ENCODE results near the gene EEF2.

Gene EEF2

DNA sequence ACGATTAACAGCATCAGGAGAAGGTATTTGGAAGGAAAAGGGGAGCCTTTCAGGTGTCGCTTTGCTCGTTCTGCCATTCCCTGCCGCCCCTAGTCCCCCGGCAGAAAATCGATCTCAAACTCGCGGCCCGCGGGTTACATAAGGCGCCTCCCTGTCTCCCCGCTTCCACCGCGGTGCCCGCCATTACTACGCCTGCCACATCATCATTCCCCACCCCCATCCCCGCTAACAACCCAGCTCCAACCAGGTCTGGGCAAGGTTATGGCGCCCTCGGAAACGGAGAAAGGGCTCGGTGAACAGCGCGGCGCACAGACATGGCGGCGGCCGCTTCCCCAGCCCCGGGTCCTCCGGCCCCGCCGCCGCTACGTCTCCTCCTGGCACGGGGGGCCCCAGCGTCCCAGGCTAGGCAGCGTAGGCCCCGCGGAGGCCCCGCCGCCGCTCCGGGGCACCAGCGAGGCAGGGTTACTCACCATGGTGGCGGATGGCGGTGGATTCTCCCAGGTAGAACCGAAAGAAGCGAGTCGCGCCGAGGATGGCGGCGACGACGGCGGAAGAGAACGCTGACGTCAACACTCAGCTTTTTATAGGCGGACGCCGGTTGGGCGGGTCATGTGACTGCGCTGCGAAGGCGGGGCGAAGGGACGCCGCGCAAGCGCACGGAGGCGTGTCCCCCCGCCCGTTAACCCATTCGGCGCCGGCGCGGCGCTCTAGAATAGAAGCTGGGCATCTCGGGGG, at the start of gene EEF2:
Gene EEF2, minus strand, starts transcription at position 556 of the 735 bp plus-strand sequence. Its CDS starts 83 bp downstream, at position 473.
- in situ Hi-C loops (cut with MboI; ENCODE audit: low sequenced_read_pairs) = no loop called here

DNA sequence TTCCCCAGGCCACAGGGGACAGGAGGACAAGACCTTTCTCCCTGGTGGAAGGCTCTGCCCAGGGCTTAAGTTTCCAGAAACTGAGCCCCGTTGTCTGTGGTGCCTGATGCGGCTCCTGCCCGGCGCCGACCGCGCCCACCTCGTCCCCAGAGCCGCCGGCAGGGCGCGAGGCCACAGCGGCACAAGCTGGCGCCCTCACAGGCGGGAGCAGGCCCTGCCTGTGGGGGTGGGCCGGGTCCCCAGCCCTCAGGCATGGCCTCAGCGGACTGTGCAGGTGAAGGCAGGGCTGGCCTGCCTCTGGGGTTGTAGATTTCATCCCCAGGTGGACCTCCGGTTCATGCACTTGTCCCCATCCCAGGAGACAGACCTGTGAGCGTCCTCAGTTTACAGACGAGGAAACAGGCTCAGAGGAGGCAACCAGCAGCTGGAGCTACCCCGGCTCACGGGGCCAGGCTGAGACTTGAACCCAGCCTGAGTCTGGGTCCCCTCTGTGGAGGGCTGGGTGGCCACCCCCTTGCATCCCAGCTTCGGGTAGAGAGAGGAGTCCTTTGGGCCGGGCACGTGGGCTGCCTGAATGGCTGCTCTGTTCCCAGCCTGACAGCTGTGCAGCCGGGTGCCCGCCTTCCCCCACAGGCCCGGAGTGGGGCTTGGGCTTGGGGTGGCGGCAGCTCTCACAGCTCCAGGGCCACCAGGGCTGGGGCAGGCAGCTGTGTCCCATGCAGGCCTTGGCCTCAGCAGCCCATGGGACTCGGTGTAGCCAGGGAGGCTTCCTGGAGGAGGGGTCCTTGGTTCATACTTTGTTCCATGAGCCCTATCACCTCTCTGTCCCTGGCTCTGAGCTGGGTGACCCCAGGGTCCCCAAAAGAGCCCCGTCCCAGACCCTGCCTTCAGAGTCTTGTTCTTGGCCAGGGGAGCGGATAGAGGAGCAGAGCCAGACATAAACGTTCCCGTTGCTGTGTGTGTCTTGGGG, 49.1 kb upstream of the EEF2 start:
- in situ Hi-C loops (cut with MboI; ENCODE audit: low sequenced_read_pairs) = no loop called here

DNA sequence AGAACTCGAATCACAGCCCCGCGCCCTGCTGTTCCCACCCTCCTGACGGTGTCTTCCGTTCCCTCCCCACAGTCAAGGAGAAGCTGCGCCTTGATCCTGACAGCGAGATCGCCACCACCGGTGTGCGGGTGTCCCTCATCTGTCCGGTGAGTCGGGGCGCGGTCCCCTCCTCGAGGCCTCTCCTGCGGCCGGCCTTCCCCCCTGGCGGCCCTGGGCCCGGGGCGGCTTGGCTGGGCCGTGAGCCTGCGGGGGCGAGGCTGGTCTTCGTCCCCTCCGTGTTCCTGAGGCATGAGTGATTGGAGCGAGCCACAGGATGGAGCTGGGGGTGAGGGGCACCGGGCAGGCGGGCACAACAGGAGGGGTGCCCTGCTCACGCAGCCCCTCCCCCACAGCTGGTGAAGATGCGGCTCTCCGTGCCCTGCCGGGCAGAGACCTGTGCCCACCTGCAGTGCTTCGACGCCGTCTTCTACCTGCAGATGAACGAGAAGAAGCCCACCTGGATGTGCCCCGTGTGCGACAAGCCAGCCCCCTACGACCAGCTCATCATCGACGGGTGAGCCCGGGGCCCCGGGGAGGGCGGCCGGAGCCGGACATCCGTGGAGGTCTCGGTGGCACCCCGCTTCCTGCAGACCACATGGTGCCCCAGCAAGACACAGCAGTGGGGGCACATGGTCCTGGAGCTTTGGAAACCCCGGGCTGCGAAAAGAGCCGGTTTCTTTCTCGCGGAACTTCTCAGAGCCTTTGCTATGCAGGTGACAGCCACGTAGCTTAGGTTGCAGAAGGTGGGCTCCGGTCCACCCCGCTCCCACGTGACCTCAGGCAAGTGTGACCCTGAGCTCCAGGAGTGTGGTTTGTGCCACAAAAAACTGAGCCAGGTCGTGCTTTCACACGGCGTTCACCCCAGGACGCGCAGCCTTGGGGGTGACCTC, 48.0 kb upstream of the EEF2 start:
- in situ Hi-C loops (cut with MboI; ENCODE audit: low sequenced_read_pairs) = no loop called here

DNA sequence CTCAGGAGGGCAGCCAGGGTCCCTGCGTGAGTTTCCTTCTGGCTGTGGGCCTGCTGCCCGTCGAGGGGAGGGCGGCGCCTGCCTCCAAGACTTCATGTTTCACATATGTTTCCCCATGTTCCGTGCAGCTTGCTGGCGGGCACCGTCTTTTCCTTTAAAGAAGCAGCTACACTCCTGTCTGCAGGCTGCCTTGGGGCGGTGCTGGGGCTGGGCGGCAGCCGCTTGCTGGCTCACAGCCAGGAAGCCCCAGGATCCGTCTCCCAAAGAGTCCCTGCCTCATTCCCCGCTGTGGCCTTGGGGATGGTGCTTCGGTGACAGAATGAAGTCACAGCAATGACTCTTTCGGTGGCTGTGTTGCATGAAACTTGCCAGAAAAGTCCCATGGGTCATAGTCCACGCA, 47.2 kb upstream of the EEF2 start:
- in situ Hi-C loops (cut with MboI; ENCODE audit: low sequenced_read_pairs) = no loop called here

DNA sequence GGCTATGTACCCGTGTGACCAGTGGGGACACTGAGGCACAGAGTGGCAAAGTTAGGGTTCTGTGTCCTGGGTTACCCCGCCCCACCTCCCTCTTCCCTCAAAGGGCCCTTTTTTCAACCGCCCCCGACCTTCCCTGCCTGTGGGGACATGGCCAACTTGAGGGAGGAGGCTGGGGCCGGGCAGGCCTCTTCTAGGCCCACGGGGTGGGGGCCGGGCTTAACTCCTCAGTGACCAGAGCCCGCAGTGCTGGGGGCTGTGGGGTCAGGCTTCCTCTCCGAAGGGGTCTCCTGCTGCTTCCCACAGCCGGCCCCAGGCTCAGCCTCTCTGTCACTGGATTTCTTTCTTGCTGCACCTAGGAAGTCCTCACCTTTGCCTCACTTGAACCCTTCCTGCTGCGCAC, 46.2 kb upstream of the EEF2 start:
- in situ Hi-C loops (cut with MboI; ENCODE audit: low sequenced_read_pairs) = no loop called here

DNA sequence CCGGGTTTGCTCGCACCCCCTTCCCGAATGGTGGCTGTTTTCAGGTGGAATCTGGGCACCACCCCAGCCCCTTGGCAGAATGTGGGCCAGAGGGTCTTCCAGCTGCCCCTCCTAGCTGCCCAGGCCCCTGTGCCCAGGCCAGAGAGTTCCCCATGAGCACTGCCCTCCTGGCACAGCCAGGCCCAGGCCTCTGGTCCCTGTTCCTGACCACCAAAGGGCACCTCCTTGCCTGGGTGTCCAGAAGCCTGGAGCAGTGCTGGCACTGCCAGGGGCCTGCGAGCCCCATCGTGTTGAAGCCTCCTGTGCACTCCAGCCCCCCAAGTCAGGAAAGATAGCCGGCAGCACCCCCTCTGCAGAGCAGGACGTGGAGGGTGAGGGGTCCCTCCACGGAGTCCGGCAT, 45.7 kb upstream of the EEF2 start:
- in situ Hi-C loops (cut with MboI; ENCODE audit: low sequenced_read_pairs) = no loop called here

DNA sequence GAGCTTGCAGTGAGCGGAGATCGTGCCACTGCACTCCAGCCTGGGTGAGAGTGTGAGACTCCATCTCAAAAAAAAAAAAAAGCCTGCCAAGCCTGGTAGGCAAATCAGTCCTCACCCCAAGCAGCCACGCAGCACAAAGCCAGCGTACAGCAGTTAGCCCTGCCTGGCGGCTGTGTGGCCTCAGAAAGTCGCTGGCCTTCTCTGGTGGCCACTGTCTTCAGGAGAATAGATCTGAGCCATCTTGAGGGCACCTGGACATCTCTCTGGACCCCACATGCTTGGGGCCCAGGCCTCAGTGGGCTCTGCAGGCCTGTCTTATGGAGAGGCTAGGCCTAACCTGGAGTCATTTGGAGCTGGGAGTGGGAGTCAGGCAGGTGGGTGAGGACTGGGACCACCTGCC, 45.3 kb upstream of the EEF2 start:
- in situ Hi-C loops (cut with MboI; ENCODE audit: low sequenced_read_pairs) = no loop called here

DNA sequence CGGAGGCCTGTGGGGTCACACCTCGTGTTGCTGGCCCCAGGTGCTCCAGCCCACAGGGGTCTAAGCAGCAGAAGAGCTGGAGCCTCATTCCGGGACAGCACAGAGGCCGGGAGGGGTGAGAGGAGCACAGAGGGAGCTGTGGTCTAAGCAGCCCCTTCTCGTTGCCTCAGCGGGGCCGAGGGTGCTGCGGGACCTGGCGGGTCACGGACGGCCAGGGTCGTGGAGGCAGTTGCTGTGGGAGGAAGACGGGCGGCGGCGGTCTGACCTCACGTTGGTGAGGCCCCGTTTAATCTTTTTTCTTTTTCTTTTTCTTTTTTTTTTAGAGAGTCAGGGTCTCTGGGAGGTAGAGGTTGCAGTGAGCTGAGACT, 44.0 kb upstream of the EEF2 start:
- in situ Hi-C loops (cut with MboI; ENCODE audit: low sequenced_read_pairs) = no loop called here

DNA sequence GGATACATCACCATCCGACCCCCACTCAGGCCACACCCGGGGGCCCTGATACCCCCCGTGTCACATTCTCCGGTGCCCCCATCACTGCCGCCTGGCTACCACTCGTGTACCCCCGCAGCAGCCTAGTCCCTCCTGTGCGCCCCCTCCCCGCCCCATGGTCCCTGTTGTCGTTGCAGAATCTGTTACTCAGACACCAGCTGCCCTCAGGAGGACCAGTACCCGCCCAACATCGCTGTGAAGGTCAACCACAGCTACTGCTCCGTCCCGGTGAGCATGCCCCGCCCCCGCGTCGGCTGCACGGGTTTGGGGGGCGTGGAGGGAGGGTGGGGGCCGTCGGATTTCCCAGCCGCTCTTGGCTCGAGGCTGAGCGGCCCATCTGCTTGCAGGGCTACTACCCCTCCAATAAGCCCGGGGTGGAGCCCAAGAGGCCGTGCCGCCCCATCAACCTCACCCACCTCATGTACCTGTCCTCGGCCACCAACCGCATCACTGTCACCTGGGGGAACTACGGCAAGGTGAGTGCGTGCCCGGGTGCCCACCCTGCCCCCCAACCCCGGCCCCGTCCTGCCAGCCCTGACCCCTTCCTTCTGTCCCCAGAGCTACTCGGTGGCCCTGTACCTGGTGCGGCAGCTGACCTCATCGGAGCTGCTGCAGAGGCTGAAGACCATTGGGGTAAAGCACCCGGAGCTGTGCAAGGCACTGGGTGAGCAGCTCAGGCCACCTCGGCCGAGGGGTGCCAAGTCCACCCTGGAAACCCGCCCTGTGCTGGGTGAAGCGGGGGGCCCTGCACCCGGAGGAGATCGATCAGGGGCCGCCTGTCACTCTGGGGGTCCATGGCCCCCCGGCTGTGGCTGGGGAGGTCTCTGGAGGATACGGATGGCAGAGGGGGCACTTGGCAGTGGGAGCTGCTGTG, 43.3 kb upstream of the EEF2 start:
- in situ Hi-C loops (cut with MboI; ENCODE audit: low sequenced_read_pairs) = no loop called here

DNA sequence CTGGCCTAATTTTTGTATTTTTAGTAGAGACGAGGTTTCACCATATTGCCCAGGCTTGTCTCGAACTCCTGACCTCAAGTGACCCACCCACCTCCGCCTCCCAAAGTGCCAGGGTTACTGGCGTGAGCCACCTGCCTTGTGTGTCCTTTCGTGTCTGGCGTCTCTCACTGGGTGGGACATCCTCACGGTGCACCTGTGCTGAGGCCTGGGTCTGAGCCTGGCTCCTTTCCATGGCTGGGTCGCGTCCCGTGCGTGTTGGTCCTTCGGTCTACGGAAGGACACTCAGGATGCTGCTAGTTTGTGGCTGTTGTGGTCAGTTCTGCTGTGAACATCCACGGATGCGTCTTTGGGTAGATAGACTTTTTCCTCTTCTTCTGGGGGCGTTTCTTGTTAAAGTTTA, 41.9 kb upstream of the EEF2 start:
- in situ Hi-C loops (cut with MboI; ENCODE audit: low sequenced_read_pairs) = no loop called here

DNA sequence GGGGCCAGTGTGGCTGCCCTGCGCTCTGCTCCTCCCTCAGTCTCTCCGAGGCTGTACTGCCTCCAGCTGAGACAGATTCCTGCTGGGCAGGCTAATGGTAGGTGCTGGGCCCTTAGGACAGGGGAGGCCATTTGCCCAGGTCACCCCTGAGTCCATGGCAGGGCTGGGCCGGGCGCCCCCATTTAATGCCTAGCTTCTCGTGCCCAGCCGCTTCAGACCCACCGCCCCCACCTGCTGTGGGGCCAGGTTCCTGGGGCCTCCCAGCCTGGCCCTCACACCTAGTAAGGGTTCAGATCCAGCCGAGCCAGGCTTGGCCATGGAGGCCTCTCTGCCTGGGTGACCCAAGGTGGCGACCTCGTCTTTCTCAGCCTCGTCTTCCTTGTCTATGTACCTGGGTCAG, 40.1 kb upstream of the EEF2 start:
- in situ Hi-C loops (cut with MboI; ENCODE audit: low sequenced_read_pairs) = no loop called here

DNA sequence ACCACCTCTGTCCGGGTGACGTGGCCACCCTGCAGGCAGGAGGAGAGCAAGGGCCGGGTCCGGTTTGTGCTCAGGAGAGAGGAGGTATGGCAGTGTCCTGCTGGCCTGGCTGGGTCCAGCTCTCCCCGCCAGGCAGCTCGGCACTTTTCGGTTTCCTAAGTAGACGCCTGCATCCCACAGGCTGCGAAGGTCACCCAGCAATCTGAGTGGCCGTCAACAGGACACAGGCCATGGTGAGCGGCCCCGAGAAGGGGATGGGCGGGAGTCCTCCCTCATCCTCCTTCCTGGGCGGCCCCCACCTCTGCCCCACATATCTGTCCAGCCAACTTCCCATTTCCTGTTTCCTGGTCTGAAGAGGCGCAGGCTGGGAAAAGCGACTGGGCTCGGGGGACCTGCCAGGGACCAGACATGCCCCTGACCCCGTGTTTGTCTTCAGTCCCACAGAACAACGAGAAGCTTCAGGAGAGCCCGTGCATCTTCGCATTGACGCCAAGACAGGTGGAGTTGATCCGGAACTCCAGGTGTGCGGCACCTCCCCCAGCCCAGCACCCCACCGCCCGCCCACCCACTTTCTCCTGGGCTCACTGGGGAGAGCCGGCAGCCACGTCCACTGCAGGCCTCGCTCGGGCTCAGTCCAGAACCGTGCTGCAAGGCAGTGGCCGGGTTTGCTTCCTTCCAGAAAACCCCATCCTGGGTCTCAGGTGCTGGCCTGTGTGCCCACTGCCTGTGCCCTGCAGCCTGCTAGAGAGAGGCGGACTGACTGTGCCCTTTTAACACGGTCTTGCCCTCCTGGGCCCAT, 38.5 kb upstream of the EEF2 start:
- in situ Hi-C loops (cut with MboI; ENCODE audit: low sequenced_read_pairs) = no loop called here

DNA sequence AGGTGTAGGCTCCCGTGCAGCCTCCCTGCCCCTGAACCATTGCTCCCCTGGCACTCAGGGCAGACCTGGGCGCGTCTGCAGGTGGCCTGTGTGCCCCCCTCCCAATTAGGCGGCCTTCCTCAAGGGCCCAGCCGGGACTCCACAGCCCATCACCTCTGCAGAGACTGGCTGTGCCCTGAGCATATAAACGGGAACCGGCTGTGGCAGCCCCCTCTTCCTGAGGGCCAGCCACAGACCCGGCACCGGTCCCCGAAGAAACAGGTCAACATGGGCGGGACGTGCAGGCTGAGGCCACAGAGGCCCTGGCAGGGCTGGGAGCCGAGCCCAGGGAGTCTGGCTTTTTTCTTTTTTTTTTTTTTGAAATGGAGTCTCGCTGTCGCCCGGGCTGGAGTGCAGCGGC, 34.3 kb upstream of the EEF2 start:
- in situ Hi-C loops (cut with MboI; ENCODE audit: low sequenced_read_pairs) = no loop called here

DNA sequence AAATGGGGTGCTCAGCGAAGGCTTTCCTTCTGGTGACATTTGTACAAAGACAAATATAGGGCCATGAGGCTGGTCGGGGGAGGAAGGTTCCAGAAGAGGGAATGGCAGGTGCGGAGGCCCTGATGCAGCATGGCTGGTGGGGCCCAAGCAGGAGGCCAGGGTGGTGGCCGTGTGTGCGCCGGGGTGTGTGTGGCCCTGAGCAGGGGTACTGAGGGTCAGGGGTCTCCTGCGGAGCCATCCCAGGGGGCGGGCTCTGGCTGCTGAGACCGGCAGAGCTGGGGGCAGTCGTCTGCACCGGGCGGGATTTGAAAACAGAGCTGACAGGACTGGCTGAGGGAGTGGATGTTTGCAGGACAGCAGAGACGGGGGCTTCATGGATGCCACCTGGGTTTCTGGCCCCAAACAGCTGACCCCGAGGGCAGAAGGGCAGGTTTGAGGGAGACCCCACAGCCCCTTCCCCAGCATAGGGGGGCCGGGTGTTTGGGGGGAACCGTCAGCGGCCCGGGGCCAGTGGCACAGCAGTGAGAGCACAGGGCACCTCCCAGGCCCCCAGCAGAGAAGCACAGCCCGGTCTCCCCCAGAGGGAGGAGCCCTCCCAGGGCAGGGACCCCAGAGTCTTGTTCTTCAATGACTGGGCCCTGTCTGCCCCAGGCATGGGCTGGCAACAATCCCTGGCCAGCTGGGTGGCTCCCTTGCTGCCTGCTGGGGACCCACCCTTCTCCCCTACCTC, 33.7 kb upstream of the EEF2 start:
- in situ Hi-C loops (cut with MboI; ENCODE audit: low sequenced_read_pairs) = no loop called here

DNA sequence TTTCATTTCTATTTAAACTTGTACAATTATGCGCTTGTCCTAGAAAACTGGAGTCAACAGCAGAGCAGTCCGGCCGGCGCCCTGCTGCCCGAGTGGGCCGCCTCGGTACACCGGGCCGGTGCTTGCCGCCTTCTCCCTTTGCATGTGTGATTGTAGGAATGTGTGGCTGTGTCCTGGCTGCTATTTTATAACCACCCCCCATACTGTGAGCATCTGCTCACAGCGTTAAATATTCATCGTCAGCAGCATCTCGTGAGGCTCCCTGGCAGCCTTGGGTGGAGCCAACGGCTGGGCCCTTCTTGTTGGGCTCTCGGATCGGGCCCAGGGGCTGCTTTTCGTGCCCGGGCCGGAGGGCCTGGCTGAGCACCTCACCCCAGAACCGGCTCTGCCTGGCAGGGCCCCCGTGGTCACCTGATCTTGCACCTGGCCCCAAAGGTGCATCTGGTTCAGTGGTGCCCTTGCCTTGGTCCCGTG, 32.9 kb upstream of the EEF2 start:
- in situ Hi-C loops (cut with MboI; ENCODE audit: low sequenced_read_pairs) = no loop called here

DNA sequence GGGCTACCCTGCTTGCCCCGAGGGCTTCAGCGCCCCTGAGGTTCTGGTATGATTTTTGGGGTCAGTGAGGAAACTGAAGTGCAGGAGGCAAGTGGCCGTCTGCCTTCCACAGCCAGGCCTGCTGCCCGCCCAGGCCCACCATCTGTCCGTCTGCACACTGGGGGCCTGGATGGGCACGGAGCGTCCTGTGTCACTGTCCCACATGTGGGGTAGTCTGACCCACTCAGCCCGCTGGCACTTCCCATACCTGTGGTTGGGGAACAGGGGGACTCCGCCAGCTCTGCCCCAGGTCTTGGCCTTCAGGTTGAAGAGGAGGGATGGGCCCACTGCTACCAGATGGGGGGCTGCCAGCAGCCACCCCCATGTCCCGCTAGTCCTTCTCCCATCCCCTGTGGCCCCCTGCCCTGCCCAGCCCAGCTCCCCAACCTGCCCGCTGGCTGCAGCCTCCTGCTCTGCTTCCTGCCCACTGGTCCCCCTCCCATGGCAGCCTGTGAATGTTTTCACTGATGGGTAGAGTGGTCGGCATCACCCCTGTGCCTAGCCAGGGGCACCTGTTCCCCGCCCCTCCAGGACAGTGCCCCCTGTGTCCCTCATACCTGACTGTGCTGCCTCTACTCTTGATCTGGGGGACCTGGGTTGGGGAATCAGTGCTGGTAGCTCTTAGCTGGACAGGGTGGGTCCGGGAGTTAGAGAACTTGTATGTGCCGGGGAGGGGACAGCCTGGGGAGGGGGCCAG, 31.8 kb upstream of the EEF2 start:
- in situ Hi-C loops (cut with MboI; ENCODE audit: low sequenced_read_pairs) = no loop called here

DNA sequence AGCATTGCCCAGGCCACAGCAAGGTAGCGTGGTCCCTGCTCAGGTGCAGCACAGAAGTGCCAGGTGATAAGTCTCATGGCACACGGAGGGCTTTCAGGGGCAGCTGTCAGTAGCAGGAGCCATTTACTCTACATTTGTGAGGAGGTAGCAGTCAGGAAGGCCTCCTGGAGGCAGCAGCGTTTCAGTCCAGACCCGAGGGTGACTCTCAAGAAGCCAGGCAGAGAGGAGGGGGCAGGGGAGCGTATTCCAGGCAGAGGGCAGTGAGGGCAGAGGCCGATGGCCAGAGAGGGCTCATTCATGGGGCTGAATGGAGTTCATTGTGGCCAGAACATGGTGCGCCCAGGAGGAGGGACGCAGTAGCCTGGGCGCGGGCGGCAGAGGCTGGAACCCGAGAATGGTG, 31.2 kb upstream of the EEF2 start:
- in situ Hi-C loops (cut with MboI; ENCODE audit: low sequenced_read_pairs) = no loop called here
